HUES64 (cell line): ENCODE results near the gene STX11.
"Not testable (repeated sequence)": the region's sequence is repeated elsewhere in the genome, so short reads cannot be mapped to it uniquely, and the experiment has no call there.

Experiments used
- H3K27ac ChIP-seq: 2 replicates; pipeline ENCODE4 v1.7.0; 2013; ENCODE audit warnings: low read depth, low read length, inconsistent platforms
- H3K27me3 ChIP-seq: 2 replicates; pipeline ENCODE4 v1.6.1; 2013; ENCODE audit warnings: mild to moderate bottlenecking, low read length; ENCODE audit not compliant: insufficient read depth
- H3K36me3 ChIP-seq: 2 replicates; pipeline ENCODE4 v1.6.1; 2013; ENCODE audit warnings: mild to moderate bottlenecking, low read length; ENCODE audit not compliant: insufficient read depth
- H3K4me1 ChIP-seq: 2 replicates; pipeline ENCODE4 v1.6.1; 2013; ENCODE audit warnings: mild to moderate bottlenecking, low read length, moderate library complexity; ENCODE audit not compliant: insufficient read depth
- H3K4me3 ChIP-seq: 2 replicates; pipeline ENCODE4 v1.5.1; 2013; ENCODE audit warnings: mild to moderate bottlenecking, low read length, moderate library complexity
- H3K9ac ChIP-seq: 2 replicates; pipeline ENCODE4 v1.6.1; 2013; ENCODE audit warnings: mild to moderate bottlenecking, low read depth, low read length
- H3K9me3 ChIP-seq: 2 replicates; pipeline ENCODE4 v1.6.1; 2013; ENCODE audit warnings: low read depth, low read length; ENCODE audit not compliant: insufficient read depth
- WGBS: fragments of 150-250, 120-280 bp; methylation state at CpG from one replicate; pipeline ENCODE4 v1.1.7; 2013; ENCODE audit warnings: missing lambda C conversion rate; 5-methylcytosine and 5-hydroxymethylcytosine counted together

Gene STX11

GRCh38 chr6:144123836-144124235 lies 26.5 kb upstream of the STX11 start:
- no peaks in the 10 kb centered on the region for H3K4me1 ChIP-seq
- no peak overlapping the region for H3K4me3 ChIP-seq
- H3K27ac ChIP-seq, result no peak overlapping the region
- H3K9me3 ChIP-seq, result no peaks in the 10 kb centered on the region
- H3K9ac ChIP-seq, result no peak overlapping the region
- H3K27me3 ChIP-seq, result no peaks in the 10 kb centered on the region
- no peaks in the 10 kb centered on the region for H3K36me3 ChIP-seq
- WGBS, result 93% methylated on average over 1 of the region's 2 CpGs

GRCh38 chr6:144127097-144127496 lies 23.2 kb upstream of the STX11 start:
- no peak overlapping the region for H3K27ac ChIP-seq

GRCh38 chr6:144129469-144129868 lies 20.8 kb upstream of the STX11 start:
- no peak overlapping the region for H3K4me3 ChIP-seq
- H3K4me1 ChIP-seq, result no peaks in the 10 kb centered on the region
- 91% methylated on average over 6 of the region's 6 CpGs for WGBS
- H3K9ac ChIP-seq, result no peak overlapping the region
- no peaks in the 10 kb centered on the region for H3K27me3 ChIP-seq
- no peaks in the 10 kb centered on the region for H3K36me3 ChIP-seq
- no peaks in the 10 kb centered on the region for H3K9me3 ChIP-seq
- no peak overlapping the region for H3K27ac ChIP-seq

More at GRCh38 chr6:144127097-144127496, 23.2 kb upstream of the STX11 start:
- Histone ChIP-seq H3K27me3 (no peaks in the 10 kb centered on the region), H3K9ac (no peak overlapping the region), H3K4me3 (no peak overlapping the region), H3K36me3 (no peaks in the 10 kb centered on the region), H3K4me1 (no peaks in the 10 kb centered on the region), H3K9me3 (no peaks in the 10 kb centered on the region)
- WGBS, result 93% methylated on average over 6 of the region's 6 CpGs

- Histone ChIP-seq H3K9ac (no peak overlapping the region), H3K4me1 (no peaks in the 10 kb centered on the region), H3K27ac (no peak overlapping the region), H3K4me3 (no peak overlapping the region), H3K9me3 (no peaks in the 10 kb centered on the region), H3K27me3 (no peaks in the 10 kb centered on the region), H3K36me3 (no peaks in the 10 kb centered on the region)
- WGBS, result 100% methylated on average over 1 of the region's 1 CpG
Observed at GRCh38 chr6:144131248-144131709, 19.0 kb upstream of the STX11 start.

- not testable (repeated sequence) for H3K4me1 ChIP-seq, H3K4me3 ChIP-seq, H3K9ac ChIP-seq, H3K9me3 ChIP-seq, H3K27me3 ChIP-seq, H3K36me3 ChIP-seq, H3K27ac ChIP-seq
Observed at GRCh38 chr6:144132167-144132690, 18.1 kb upstream of the STX11 start.

- 91% methylated on average over 5 of the region's 5 CpGs for WGBS
- no peaks in the 10 kb centered on the region for H3K27me3 ChIP-seq
- H3K4me3 ChIP-seq, result no peak overlapping the region
- H3K36me3 ChIP-seq, result no peaks in the 10 kb centered on the region
- no peak overlapping the region for H3K9ac ChIP-seq
- no peaks in the 10 kb centered on the region for H3K4me1 ChIP-seq
- H3K27ac ChIP-seq, result no peak overlapping the region
- H3K9me3 ChIP-seq, result no peaks in the 10 kb centered on the region
Observed at GRCh38 chr6:144133225-144133821, 17.0 kb upstream of the STX11 start.

GRCh38 chr6:144134176-144134575 lies 16.1 kb upstream of the STX11 start:
- WGBS, result 100% methylated on average over 1 of the region's 2 CpGs
- H3K9me3 ChIP-seq, result no peaks in the 10 kb centered on the region
- no peaks in the 10 kb centered on the region for H3K36me3 ChIP-seq
- no peak overlapping the region for H3K4me3 ChIP-seq
- H3K27ac ChIP-seq, result no peak overlapping the region
- no peaks in the 10 kb centered on the region for H3K4me1 ChIP-seq
- no peaks in the 10 kb centered on the region for H3K27me3 ChIP-seq
- no peak overlapping the region for H3K9ac ChIP-seq

- Histone ChIP-seq H3K36me3 (no peaks in the 10 kb centered on the region), H3K9me3 (no peaks in the 10 kb centered on the region), H3K27ac (no peak overlapping the region), H3K4me1 (no peaks in the 10 kb centered on the region), H3K4me3 (no peak overlapping the region), H3K27me3 (no peaks in the 10 kb centered on the region), H3K9ac (no peak overlapping the region)
- 62% methylated on average over 2 of the region's 2 CpGs for WGBS
Observed at GRCh38 chr6:144134737-144135136, 15.6 kb upstream of the STX11 start.

GRCh38 chr6:144138542-144138941 lies 11.8 kb upstream of the STX11 start:
- 93% methylated on average over 4 of the region's 4 CpGs for WGBS
- no peaks in the 10 kb centered on the region for H3K4me1 ChIP-seq
- H3K9ac ChIP-seq, result no peak overlapping the region
- H3K36me3 ChIP-seq, result no peaks in the 10 kb centered on the region
- no peak overlapping the region for H3K4me3 ChIP-seq
- H3K27ac ChIP-seq, result no peak overlapping the region
- no peaks in the 10 kb centered on the region for H3K27me3 ChIP-seq
- no peaks in the 10 kb centered on the region for H3K9me3 ChIP-seq

GRCh38 chr6:144139817-144140216 lies 10.5 kb upstream of the STX11 start:
- H3K27ac ChIP-seq, result no peak overlapping the region
- no peaks in the 10 kb centered on the region for H3K36me3 ChIP-seq
- 90% methylated on average over 3 of the region's 3 CpGs for WGBS
- no peak overlapping the region for H3K9ac ChIP-seq
- H3K4me1 ChIP-seq, result no peaks in the 10 kb centered on the region
- no peaks in the 10 kb centered on the region for H3K27me3 ChIP-seq
- no peak overlapping the region for H3K4me3 ChIP-seq
- no peaks in the 10 kb centered on the region for H3K9me3 ChIP-seq

- 93% methylated on average over 2 of the region's 2 CpGs for WGBS
- Histone ChIP-seq H3K4me1 (no peaks in the 10 kb centered on the region), H3K36me3 (no peaks in the 10 kb centered on the region), H3K9ac (no peak overlapping the region), H3K4me3 (no peak overlapping the region), H3K27ac (no peak overlapping the region), H3K9me3 (no peaks in the 10 kb centered on the region), H3K27me3 (no peaks in the 10 kb centered on the region)
Observed at GRCh38 chr6:144140867-144141266, 9.4 kb upstream of the STX11 start.

- H3K27ac ChIP-seq, result no peak overlapping the region
- 100% methylated on average over 2 of the region's 2 CpGs for WGBS
Observed at GRCh38 chr6:144141470-144141869, 8.8 kb upstream of the STX11 start.

More at GRCh38 chr6:144141470-144141869, 8.8 kb upstream of the STX11 start:
- no peaks in the 10 kb centered on the region for H3K36me3 ChIP-seq
- H3K4me3 ChIP-seq, result no peak overlapping the region
- peaks cover 1% of the 10 kb centered on the region; the same call in 1 of the 2 replicates for H3K27me3 ChIP-seq
- H3K4me1 ChIP-seq, result no peaks in the 10 kb centered on the region
- no peaks in the 10 kb centered on the region for H3K9me3 ChIP-seq
- H3K9ac ChIP-seq, result no peak overlapping the region
